GM12875 (cell line): ENCODE results near the gene ARHGEF40.

Experiments
- H3K4me3 ChIP-seq: one replicate; pipeline ENCODE4 v1.5.1; 2011; ENCODE audit warnings: low read depth, low read length, control low read depth
- TF ChIP-seq, protein P1 (sequence below): IDR thresholded peaks from 2 replicates; pipeline ENCODE4 v1.5.1; 2011; ENCODE audit warnings: low read depth, mild to moderate bottlenecking, control low read depth, inconsistent platforms, low read length, moderate library complexity, borderline replicate concordance; ENCODE audit not compliant: insufficient read depth

The ARHGEF40 gene

DNA sequence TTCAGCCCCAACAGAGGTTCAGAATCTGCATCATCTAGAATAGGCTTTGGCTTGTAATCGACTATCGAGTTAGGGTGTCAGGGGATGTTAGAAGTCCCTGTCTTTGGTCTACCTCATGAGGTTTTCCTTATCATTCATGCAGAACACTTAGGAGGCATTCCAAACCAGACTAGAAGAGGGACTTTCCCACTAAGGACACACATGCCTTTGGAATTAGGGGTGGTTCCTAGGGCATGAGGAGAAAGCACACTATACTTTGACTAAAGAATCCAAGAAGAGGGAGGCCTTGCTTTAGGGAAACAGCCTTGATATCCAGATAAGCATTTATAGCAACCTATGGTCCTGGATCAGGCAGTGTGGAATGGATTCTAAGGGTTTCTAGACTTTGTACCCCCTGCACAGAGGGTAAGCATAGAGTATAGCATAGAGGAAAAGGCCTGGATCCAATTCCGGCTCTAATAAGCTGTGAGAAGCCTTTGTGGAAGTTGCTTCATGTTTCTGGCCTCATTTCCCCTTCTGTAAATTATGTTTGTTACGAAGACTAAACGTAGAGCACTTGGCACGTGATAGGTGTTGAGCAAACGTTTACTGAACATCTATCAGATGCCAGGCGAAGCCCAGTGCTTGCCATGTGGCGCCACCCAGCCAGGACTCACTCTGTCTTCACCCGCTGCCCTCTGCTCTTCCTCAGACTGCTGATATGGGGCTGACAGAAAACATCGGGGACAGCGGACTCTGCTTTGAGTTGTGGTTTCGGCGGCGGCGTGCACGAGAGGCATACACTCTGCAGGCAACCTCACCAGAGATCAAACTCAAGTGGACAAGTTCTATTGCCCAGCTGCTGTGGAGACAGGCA lies 15.1 kb downstream of the ARHGEF40 start:
- no peak overlapping the region for H3K4me3 ChIP-seq
- TF ChIP-seq, protein P1, sequence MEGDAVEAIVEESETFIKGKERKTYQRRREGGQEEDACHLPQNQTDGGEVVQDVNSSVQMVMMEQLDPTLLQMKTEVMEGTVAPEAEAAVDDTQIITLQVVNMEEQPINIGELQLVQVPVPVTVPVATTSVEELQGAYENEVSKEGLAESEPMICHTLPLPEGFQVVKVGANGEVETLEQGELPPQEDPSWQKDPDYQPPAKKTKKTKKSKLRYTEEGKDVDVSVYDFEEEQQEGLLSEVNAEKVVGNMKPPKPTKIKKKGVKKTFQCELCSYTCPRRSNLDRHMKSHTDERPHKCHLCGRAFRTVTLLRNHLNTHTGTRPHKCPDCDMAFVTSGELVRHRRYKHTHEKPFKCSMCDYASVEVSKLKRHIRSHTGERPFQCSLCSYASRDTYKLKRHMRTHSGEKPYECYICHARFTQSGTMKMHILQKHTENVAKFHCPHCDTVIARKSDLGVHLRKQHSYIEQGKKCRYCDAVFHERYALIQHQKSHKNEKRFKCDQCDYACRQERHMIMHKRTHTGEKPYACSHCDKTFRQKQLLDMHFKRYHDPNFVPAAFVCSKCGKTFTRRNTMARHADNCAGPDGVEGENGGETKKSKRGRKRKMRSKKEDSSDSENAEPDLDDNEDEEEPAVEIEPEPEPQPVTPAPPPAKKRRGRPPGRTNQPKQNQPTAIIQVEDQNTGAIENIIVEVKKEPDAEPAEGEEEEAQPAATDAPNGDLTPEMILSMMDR = no peak

DNA sequence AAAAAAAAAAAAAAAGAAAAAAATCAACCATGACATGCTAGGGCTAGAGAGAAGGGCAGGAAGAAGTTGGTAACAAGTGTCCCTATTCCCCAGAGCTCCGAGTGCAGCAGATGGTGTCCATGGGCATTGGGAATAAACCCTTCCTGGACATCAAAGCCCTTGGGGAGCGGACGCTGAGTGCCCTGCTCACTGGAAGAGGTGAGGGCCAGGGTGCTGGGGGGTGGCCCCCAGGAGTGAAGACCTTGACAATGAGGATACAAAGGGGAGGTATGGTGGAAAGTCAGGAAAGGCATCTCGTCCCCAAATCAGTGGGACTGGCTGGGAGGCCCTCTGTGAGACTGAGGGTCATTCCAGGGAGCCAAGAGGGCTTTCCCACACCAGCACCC lies 16.8 kb downstream of the ARHGEF40 start:
- H3K4me3 ChIP-seq = no peak overlapping the region
- TF ChIP-seq, protein P1 = no peak

DNA sequence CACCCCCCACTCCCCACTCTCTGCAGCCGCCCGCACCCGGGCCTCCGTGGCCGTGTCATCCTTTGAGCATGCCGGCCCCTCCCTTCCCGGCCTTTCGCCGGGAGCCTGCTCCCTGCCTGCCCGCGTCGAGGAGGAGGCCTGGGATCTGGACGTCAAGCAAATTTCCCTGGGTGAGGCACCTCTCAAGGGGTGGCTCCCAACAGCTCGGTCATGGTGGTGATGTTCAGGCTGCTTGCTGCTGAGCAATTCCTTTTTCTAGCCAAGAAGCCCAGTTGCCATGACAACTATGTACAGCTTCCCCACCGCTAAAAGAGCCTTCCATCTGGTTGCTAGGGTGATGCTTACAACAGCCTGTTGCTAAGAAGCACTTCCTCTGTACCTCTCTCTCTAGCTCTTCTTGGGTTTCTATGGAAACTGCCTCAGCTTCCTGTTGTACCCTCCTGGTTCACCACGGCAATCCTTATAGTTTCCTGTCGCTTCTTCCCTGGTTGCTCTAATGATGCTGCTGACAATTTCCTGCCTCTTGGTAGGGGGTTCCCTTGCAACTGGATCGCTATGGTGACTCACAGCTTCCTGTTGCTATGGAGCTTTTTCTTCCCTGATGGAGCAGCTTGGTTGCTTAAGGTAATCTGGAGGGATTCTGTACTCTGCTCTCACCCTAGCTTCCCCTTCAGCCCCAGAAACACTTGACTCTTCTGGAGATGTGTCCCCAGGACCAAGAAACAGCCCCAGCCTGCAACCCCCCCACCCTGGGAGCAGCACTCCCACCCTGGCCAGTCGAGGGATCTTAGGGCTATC lies 17.4 kb downstream of the ARHGEF40 start:
- H3K4me3 ChIP-seq = no peak overlapping the region
- TF ChIP-seq, protein P1 = no peak

DNA sequence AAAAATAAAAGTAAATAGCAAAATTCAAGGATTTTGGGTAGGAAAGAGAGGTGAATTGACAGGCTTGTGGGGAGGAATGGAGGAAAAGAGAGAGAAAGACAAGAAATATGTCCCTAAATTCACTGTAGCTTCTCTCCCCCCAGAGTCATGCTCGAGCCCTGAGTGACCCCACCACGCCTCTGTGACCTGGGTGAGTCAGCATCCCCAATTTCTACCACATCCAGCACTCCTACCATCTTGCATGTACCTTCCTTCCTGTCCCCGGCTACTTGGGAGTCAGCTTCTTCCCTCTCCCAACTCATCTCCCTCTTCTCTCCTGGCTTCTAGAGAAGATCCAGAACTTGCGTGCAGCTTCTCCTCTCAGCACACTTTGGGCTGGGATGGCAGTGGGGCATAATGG lies 18.6 kb downstream of the ARHGEF40 start:
- TF ChIP-seq, protein P1 = no peak
- H3K4me3 ChIP-seq = no peak overlapping the region

DNA sequence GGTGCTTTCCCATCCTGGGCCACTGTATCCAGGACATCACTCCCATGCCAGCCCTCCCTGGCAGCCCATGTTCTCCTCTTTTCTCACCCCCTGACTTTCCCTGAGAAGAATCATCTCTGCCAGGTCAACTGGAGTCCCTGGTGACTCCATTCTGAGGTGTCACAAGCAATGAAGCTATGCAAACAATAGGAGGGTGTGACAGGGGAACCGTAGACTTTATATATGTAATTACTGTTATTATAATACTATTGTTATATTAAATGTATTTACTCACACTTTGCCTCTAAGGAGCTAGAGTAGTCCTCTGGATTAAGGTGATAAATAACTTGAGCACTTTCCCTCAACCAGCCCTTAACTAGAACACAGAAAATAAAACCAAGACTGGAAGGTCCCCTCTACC lies 19.2 kb downstream of the ARHGEF40 start:
- TF ChIP-seq, protein P1 = no peak
- H3K4me3 ChIP-seq = no peak overlapping the region

DNA sequence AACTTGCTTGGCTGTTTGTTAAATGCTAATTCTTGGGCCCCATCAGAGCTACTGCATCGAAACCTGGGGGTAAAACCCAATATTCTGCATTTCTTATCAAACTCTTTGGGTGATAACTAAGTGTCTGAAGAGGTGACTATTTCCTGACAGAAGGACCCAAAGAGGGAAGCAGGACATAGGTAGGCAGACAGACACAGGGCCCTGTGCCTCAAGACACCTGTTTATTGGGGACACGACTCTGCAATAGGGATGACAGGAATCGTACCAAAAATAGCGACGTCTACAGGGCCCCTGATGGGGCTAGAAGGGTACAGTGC lies 19.7 kb downstream of the ARHGEF40 start:
- no peak overlapping the region for H3K4me3 ChIP-seq
- TF ChIP-seq, protein P1 = no peak
